Neural cell (in vitro differentiated cells): ENCODE results near the gene PM20D2.

Source experiments
- EP300 ChIP-seq: fragments of 450-650 bp; conservative IDR thresholded peaks from 2 replicates; pipeline ENCODE4 v1.6.1; 2014; ENCODE audit warnings: antibody characterized with exemption, mild to moderate bottlenecking, moderate library complexity; ENCODE audit not compliant: poor library complexity, severe bottlenecking
- EZH2 ChIP-seq: fragments of 200-600, 300-800 bp; shearing (Covaris generic), sonication (generic); IDR thresholded peaks from 2 replicates; pipeline ENCODE4 v1.6.1; 2014; ENCODE audit warnings: antibody characterized with exemption, low read length, borderline replicate concordance, mild to moderate bottlenecking; ENCODE audit not compliant: insufficient read depth, poor library complexity, severe bottlenecking
- MXI1 ChIP-seq: fragments of 450-650 bp; conservative IDR thresholded peaks from 2 replicates; pipeline ENCODE4 v1.6.1; 2014; ENCODE audit warnings: antibody characterized with exemption, mild to moderate bottlenecking; ENCODE audit not compliant: poor library complexity, severe bottlenecking
- POLR2AphosphoS5 ChIP-seq: IDR thresholded peaks from 2 replicates; pipeline ENCODE4 v1.6.1; 2012
- RAD21 ChIP-seq: fragments of 450-650 bp; conservative IDR thresholded peaks from 2 replicates; pipeline ENCODE4 v1.6.1; 2014; ENCODE audit warnings: antibody characterized with exemption, mild to moderate bottlenecking, moderate library complexity
- SMC3 ChIP-seq: fragments of 450-650 bp; conservative IDR thresholded peaks from 2 replicates; pipeline ENCODE4 v1.6.1; 2014; ENCODE audit warnings: antibody characterized with exemption, mild to moderate bottlenecking, moderate library complexity; ENCODE audit not compliant: poor library complexity
- TAF1 ChIP-seq: IDR thresholded peaks from 2 replicates; pipeline ENCODE4 v1.6.1; 2012; ENCODE audit warnings: low read depth
- TF ChIP-seq, protein P1 (sequence below): fragments of 450-650 bp; IDR thresholded peaks from 2 replicates; pipeline ENCODE4 v1.5.1; 2014; ENCODE audit warnings: antibody characterized with exemption, mild to moderate bottlenecking, moderate library complexity; ENCODE audit not compliant: poor library complexity, severe bottlenecking
- TF ChIP-seq, protein P2 (sequence below): IDR thresholded peaks from 2 replicates; pipeline ENCODE4 v1.6.1; 2012; ENCODE audit warnings: borderline replicate concordance

- TF ChIP-seq, protein P1, sequence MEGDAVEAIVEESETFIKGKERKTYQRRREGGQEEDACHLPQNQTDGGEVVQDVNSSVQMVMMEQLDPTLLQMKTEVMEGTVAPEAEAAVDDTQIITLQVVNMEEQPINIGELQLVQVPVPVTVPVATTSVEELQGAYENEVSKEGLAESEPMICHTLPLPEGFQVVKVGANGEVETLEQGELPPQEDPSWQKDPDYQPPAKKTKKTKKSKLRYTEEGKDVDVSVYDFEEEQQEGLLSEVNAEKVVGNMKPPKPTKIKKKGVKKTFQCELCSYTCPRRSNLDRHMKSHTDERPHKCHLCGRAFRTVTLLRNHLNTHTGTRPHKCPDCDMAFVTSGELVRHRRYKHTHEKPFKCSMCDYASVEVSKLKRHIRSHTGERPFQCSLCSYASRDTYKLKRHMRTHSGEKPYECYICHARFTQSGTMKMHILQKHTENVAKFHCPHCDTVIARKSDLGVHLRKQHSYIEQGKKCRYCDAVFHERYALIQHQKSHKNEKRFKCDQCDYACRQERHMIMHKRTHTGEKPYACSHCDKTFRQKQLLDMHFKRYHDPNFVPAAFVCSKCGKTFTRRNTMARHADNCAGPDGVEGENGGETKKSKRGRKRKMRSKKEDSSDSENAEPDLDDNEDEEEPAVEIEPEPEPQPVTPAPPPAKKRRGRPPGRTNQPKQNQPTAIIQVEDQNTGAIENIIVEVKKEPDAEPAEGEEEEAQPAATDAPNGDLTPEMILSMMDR, result no peak
- no peak for TF ChIP-seq EZH2
- no peak for TF ChIP-seq POLR2AphosphoS5
- no peak for TF ChIP-seq TAF1
- TF ChIP-seq EP300, result no peak
- no peak for TF ChIP-seq SMC3
- no peak for TF ChIP-seq RAD21
- TF ChIP-seq, protein P2, sequence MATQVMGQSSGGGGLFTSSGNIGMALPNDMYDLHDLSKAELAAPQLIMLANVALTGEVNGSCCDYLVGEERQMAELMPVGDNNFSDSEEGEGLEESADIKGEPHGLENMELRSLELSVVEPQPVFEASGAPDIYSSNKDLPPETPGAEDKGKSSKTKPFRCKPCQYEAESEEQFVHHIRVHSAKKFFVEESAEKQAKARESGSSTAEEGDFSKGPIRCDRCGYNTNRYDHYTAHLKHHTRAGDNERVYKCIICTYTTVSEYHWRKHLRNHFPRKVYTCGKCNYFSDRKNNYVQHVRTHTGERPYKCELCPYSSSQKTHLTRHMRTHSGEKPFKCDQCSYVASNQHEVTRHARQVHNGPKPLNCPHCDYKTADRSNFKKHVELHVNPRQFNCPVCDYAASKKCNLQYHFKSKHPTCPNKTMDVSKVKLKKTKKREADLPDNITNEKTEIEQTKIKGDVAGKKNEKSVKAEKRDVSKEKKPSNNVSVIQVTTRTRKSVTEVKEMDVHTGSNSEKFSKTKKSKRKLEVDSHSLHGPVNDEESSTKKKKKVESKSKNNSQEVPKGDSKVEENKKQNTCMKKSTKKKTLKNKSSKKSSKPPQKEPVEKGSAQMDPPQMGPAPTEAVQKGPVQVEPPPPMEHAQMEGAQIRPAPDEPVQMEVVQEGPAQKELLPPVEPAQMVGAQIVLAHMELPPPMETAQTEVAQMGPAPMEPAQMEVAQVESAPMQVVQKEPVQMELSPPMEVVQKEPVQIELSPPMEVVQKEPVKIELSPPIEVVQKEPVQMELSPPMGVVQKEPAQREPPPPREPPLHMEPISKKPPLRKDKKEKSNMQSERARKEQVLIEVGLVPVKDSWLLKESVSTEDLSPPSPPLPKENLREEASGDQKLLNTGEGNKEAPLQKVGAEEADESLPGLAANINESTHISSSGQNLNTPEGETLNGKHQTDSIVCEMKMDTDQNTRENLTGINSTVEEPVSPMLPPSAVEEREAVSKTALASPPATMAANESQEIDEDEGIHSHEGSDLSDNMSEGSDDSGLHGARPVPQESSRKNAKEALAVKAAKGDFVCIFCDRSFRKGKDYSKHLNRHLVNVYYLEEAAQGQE, result no peak
- no peak for TF ChIP-seq MXI1
Measured at GRCh38 chr6:89133981-89134380, 11.9 kb upstream of the PM20D2 start.
